Endothelial cell of umbilical vein (primary cell): ENCODE measurements around the gene ZBTB18. TPM values are rescaled to one million over a fixed set of nuclear protein-coding genes. Genes with fewer than 3 reads are reported as not detected.

ENCODE experiments used
- BruUV-seq: library from RNA; stranded (reverse); fragments of 400-500 nt; replicated peaks from 2 replicates; lab custom pipeline; 2021; lab: Mats Ljungman, UMichigan
- CTCF ChIA-PET: fragments of 300-600, 350-600 bp; sonication (Branson Sonifier 250); formaldehyde crosslinking; loops from one replicate; lab custom pipeline; 2021; ENCODE audit warnings: antibody characterized with exemption, inconsistent platforms; lab: Charles Lee
- POLR2A ChIA-PET: fragments of 300-600, 350-600 bp; sonication (Branson Sonifier 250); formaldehyde crosslinking; loops from one replicate; lab custom pipeline; 2021; ENCODE audit warnings: antibody characterized with exemption, inconsistent platforms; lab: Charles Lee
- DNase-seq: peaks from one replicate; pipeline ENCODE4 v3.0.0-alpha.2; 2011; ENCODE audit warnings: low read depth, low spot score
- FAIRE-seq: peaks from 2 replicates; lab custom pipeline; 2011; peaks lifted over from hg19 to GRCh38; lab: Jason Lieb, UNC
- H2AFZ ChIP-seq: 2 replicates; pipeline ENCODE4 v1.6.0; 2012; ENCODE audit warnings: low read depth, low read length, control low read depth, inconsistent platforms
- H3K27ac ChIP-seq: 2 replicates; pipeline ENCODE4 v1.5.1; 2011; ENCODE audit warnings: low read depth, mild to moderate bottlenecking, control low read depth, low read length, moderate library complexity; ENCODE audit not compliant: insufficient read depth
- H3K27me3 ChIP-seq, 2 experiments: 2 replicates each; pipeline versions ENCODE4 v1.6.0 to v1.6.1; 2011; ENCODE audit warnings: low read length in 2 of 2, mixed read lengths in 1 of 2; ENCODE audit not compliant: control insufficient read depth in 2 of 2, insufficient read depth in 2 of 2
- H3K36me3 ChIP-seq, 2 experiments: 2 replicates in 1 of 2; 3 replicates in 1 of 2; pipeline ENCODE4 v1.5.1; 2011; ENCODE audit warnings: low read length in 2 of 2, mild to moderate bottlenecking in 1 of 2, moderate library complexity in 1 of 2; ENCODE audit not compliant: control insufficient read depth in 2 of 2, insufficient read depth in 2 of 2; ENCODE audit errors: extremely low read depth in 1 of 2
- H3K4me1 ChIP-seq: 3 replicates; pipeline ENCODE4 v1.5.1; 2011; ENCODE audit warnings: mild to moderate bottlenecking, low read length; ENCODE audit not compliant: control insufficient read depth, insufficient read depth; ENCODE audit errors: extremely low read depth
- H3K4me2 ChIP-seq: 2 replicates; pipeline ENCODE4 v1.6.1; 2011; ENCODE audit warnings: low read length, control low read depth, mixed read lengths; ENCODE audit not compliant: insufficient read depth
- H3K4me3 ChIP-seq, 3 experiments: fragments of 200-600 bp in 1 of 3; sonication (generic), shearing (Covaris generic) in 1 of 3; replicated peaks in 1 of 3; 2 replicates each; pipeline ENCODE4 v1.5.1; 2011 to 2016; ENCODE audit warnings: control low read depth in 3 of 3, low read length in 3 of 3, mild to moderate bottlenecking in 2 of 3, inconsistent platforms in 1 of 3, low read depth in 1 of 3, moderate library complexity in 1 of 3; ENCODE audit not compliant: insufficient read depth in 1 of 3
- H3K79me2 ChIP-seq: 2 replicates; pipeline ENCODE4 v1.6.0; 2012; ENCODE audit warnings: low read length, inconsistent platforms; ENCODE audit not compliant: control insufficient read depth, insufficient read depth
- H3K9ac ChIP-seq: replicated peaks from 2 replicates; pipeline ENCODE3; 2011; ENCODE audit warnings: low read length, control low read depth; ENCODE audit not compliant: insufficient read depth; ENCODE audit errors: extremely low read depth
- H3K9me1 ChIP-seq: replicated peaks from 3 replicates; pipeline ENCODE4 v1.6.0; 2011; ENCODE audit warnings: mild to moderate bottlenecking, low read length; ENCODE audit not compliant: control insufficient read depth, insufficient read depth; ENCODE audit errors: extremely low read depth
- H3K9me3 ChIP-seq: replicated peaks from 2 replicates; pipeline ENCODE4 v1.5.1; 2012; ENCODE audit warnings: low read length, inconsistent platforms; ENCODE audit not compliant: control insufficient read depth, insufficient read depth
- H4K20me1 ChIP-seq: replicated peaks from 2 replicates; pipeline ENCODE3; 2011; ENCODE audit warnings: mild to moderate bottlenecking, low read length; ENCODE audit not compliant: control insufficient read depth, insufficient read depth; ENCODE audit errors: extremely low read depth
- CTCF ChIP-seq, 2 donors: IDR thresholded peaks; 1 replicate in 1 of 2; 2 replicates in 1 of 2; pipeline ENCODE4 v1.5.1; 2011; ENCODE audit warnings: low read length in 2 of 2, mild to moderate bottlenecking in 2 of 2, moderate library complexity in 2 of 2, control low read depth in 1 of 2, inconsistent platforms in 1 of 2, low read depth in 1 of 2; ENCODE audit not compliant: insufficient read depth in 1 of 2; ENCODE audit errors: extremely low read depth in 1 of 2
- EZH2 ChIP-seq: IDR thresholded peaks from 2 replicates; pipeline ENCODE4 v1.6.1; 2012; ENCODE audit warnings: borderline replicate concordance, low read depth, mild to moderate bottlenecking, moderate library complexity, low read length, inconsistent platforms; ENCODE audit not compliant: severe bottlenecking
- FOS ChIP-seq: IDR thresholded peaks from 2 replicates; pipeline ENCODE4 v1.6.1; 2011; ENCODE audit warnings: mild to moderate bottlenecking, low read length, moderate library complexity, borderline replicate concordance; ENCODE audit not compliant: insufficient read depth
- GATA2 ChIP-seq: IDR thresholded peaks from 2 replicates; pipeline ENCODE4 v1.7.0; 2011; ENCODE audit warnings: low read depth, mild to moderate bottlenecking, moderate library complexity, mixed read lengths, low read length; ENCODE audit not compliant: insufficient read length, insufficient read depth
- JUN ChIP-seq: IDR thresholded peaks from 2 replicates; pipeline ENCODE4 v1.6.1; 2011; ENCODE audit warnings: borderline replicate concordance, low read depth; ENCODE audit not compliant: insufficient read length, insufficient read depth
- MAX ChIP-seq: IDR thresholded peaks from 2 replicates; pipeline ENCODE4 v1.6.1; 2011; ENCODE audit not compliant: insufficient read depth, insufficient read length
- MYC ChIP-seq: IDR thresholded peaks from one replicate; pipeline ENCODE4 v1.6.1; 2011; ENCODE audit warnings: mild to moderate bottlenecking, low read depth, low read length
- POLR2A ChIP-seq: IDR thresholded peaks from 2 replicates; pipeline ENCODE4 v1.6.1; 2012; ENCODE audit warnings: low read depth, mild to moderate bottlenecking, control low read depth, low read length
- POLR2AphosphoS5 ChIP-seq: IDR thresholded peaks from 2 replicates; pipeline ENCODE4 v1.6.1; 2012; ENCODE audit warnings: low read depth, mild to moderate bottlenecking, control low read depth, low read length, moderate library complexity; ENCODE audit not compliant: insufficient read depth
- dilution Hi-C: fragments of 300-500 bp; cut with MboI; formaldehyde crosslinking; loops from one replicate; pipeline ENCODE4 v1.15.0; 2019; ENCODE audit warnings: low sequenced_read_pairs; ENCODE audit not compliant: extremely low pct_ligation_motif_present
- intact Hi-C: fragments of 100-400 bp; cut with micrococcal nuclease; formaldehyde crosslinking; loops from one replicate; pipeline ENCODE4 v1.10.0; 2022
- polyA plus RNA-seq, 4 experiments: library from polyadenylated mRNA; depleted of rRNA in 3 of 4; stranded (reverse) in 3 of 4; unstranded in 1 of 4; fragments of >200 nt; gene quantifications; 2 replicates each; pipeline versions ENCODE4 v1.2.1 to v1.2.3, GENCODE V29; 2011 to 2012; ENCODE audit warnings: missing spikeins in 1 of 4
- total RNA-seq: library from RNA; stranded (reverse); gene quantifications from 2 replicates; pipeline ENCODE4 v1.2.3, GENCODE V29; 2021

The ZBTB18 gene
- total and polyA plus RNA-seq, 2 donors (not counting 3 experiments of a cell fraction or from before 2014, with no cell fraction given) = 15.5 to 21.1 TPM

GRCh38 chr1:244057474-244058385 is 6.6 kb downstream of the ZBTB18 start:
- no TSS peak for BruUV-seq
- Histone ChIP-seq H3K27me3 (no peaks in the 10 kb centered on the region), H3K9me3 (no peaks in the 10 kb centered on the region), H3K79me2 (peaks cover 34% of the 10 kb centered on the region), H4K20me1 (no peaks in the 10 kb centered on the region), H3K4me1 (no peaks in the 10 kb centered on the region), H3K9ac (no peak overlapping the region), H3K9me1 (no peaks in the 10 kb centered on the region), H3K4me2 (no peak overlapping the region), H3K4me3 (no peak overlapping the region), H3K36me3 (peaks cover 16% of the 10 kb centered on the region in 2 experiments), H2AFZ (no peak overlapping the region), H3K27ac (no peak overlapping the region)
- dilution Hi-C loops (no loop called here), intact Hi-C loops (no loop called here)
- DNase-seq (no peak), FAIRE-seq (no peak)
- ChIA-PET POLR2A (no interaction called here), CTCF (interaction anchor here (1.5 kb wide), 1 partner anchor 17 kb away, joined by 3 read pairs; no protein-coding TSS in a partner anchor)
- no peak for TF ChIP-seq FOS
- TF ChIP-seq CTCF (IDR thresholded peaks at IDR 0.05; ENCODE audit: extremely low read depth in 1 of 2, insufficient read depth in 1 of 2, low read depth in 1 of 2, low read length in 2 of 2) = no peak
- TF ChIP-seq EZH2 = no peak
- TF ChIP-seq GATA2 = no peak
- TF ChIP-seq POLR2A = no peak
- no peak for TF ChIP-seq MYC
- TF ChIP-seq POLR2AphosphoS5 = no peak
- TF ChIP-seq JUN = no peak
- no peak for TF ChIP-seq MAX
